Epithelial cell of proximal tubule (primary cell): Measurements from ENCODE around the gene CXCL11. TPM values are rescaled to one million over a fixed set of nuclear protein-coding genes. Genes with fewer than 3 reads are reported as not detected.

ENCODE experiments used
- DNase-seq: peaks from one replicate; pipeline ENCODE4 v3.0.0-alpha.2; 2011; ENCODE audit warnings: low read depth
- H3K4me3 ChIP-seq: 2 replicates; pipeline ENCODE4 v1.5.1; 2011; ENCODE audit warnings: low read depth, mild to moderate bottlenecking, low read length
- total RNA-seq: library from RNA; depleted of rRNA; stranded (reverse); fragments of >200 nt; gene quantifications from 2 replicates; pipeline ENCODE4 v1.2.3, GENCODE V29; 2015
- TF ChIP-seq, protein P1 (sequence below): conservative IDR thresholded peaks from 2 replicates; pipeline ENCODE4 v1.5.1; 2012; ENCODE audit warnings: low read depth, mild to moderate bottlenecking, low read length

The CXCL11 gene
- total RNA-seq, 1 donor from 2014 or later, result 0.06 TPM

DNA sequence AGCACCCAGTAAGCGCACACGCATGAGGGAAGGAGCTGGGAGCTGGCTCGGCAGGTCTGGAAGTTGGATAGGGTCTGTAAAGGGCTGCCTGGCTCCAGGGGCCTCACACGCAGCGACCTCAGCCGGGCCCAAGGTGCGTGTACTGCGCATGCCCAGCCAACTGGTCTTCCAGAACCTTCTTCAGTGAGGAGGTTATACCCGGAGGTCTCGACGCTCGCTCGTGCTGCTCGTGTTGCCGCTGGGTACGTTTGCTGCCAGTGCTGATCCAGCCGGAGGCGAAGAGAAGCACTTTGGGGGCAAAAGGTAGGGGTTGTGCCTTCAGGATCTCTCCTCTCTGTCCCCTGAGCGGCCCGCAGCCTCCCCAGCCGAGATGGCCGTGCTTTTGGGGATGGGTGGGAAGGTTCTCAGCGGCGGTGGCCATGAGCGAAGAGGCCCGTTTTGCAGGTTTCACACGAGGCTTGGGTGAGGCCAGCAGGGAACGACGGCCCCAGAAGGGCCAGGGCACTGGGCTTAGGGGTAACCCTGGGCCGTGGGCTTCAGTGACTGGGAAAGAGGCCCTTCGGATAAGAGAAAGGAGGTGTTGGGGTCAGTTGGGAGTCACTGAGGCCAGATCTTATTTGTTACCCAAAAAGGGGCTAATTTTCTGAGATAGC, 24.7 kb downstream of the CXCL11 start:
- DNase-seq, result no peak
- TF ChIP-seq, protein P1, sequence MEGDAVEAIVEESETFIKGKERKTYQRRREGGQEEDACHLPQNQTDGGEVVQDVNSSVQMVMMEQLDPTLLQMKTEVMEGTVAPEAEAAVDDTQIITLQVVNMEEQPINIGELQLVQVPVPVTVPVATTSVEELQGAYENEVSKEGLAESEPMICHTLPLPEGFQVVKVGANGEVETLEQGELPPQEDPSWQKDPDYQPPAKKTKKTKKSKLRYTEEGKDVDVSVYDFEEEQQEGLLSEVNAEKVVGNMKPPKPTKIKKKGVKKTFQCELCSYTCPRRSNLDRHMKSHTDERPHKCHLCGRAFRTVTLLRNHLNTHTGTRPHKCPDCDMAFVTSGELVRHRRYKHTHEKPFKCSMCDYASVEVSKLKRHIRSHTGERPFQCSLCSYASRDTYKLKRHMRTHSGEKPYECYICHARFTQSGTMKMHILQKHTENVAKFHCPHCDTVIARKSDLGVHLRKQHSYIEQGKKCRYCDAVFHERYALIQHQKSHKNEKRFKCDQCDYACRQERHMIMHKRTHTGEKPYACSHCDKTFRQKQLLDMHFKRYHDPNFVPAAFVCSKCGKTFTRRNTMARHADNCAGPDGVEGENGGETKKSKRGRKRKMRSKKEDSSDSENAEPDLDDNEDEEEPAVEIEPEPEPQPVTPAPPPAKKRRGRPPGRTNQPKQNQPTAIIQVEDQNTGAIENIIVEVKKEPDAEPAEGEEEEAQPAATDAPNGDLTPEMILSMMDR, result no peak
- H3K4me3 ChIP-seq, result no peak overlapping the region

DNA sequence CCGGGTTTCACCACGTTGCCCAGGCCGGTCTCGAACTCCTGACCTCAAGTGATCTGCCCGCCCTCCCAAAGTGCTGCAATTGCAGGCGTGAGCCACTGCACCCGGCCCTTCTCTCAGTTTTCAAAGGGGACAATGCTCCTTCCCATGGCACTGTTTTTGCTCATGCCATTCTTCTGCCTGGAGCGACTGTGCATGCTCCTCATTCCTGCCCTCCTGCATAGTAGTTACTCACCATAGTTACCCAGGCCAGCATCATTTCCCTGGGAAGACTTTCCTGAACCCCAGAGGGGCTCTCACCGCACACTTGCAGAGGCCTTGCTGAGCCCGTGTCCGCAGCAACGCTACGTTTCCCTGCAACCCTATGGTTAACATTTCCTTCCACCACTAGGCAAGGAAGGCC, 25.3 kb downstream of the CXCL11 start:
- DNase-seq, result no peak
- no peak overlapping the region for H3K4me3 ChIP-seq
- TF ChIP-seq, protein P1, result no peak

DNA sequence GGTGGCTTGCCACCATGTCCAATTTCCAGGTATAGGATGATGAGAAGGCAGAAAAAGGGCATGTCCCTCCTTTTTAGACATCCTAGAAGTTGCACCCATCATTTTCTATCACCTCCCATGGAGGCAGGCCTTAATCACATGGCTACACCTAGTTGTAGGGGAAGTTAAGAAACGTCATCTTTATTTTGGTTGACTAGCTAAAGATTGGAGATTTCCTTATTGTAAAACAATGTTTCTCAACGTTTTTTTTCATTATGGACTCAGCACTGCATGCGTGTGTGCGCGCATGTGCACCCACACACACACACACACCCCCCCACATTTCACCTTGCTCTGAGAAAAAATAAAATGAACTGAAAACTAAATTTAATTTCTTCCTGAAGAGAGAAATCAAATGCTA, 26.6 kb downstream of the CXCL11 start:
- TF ChIP-seq, protein P1, result no peak
- no peak for DNase-seq
- no peak overlapping the region for H3K4me3 ChIP-seq

DNA sequence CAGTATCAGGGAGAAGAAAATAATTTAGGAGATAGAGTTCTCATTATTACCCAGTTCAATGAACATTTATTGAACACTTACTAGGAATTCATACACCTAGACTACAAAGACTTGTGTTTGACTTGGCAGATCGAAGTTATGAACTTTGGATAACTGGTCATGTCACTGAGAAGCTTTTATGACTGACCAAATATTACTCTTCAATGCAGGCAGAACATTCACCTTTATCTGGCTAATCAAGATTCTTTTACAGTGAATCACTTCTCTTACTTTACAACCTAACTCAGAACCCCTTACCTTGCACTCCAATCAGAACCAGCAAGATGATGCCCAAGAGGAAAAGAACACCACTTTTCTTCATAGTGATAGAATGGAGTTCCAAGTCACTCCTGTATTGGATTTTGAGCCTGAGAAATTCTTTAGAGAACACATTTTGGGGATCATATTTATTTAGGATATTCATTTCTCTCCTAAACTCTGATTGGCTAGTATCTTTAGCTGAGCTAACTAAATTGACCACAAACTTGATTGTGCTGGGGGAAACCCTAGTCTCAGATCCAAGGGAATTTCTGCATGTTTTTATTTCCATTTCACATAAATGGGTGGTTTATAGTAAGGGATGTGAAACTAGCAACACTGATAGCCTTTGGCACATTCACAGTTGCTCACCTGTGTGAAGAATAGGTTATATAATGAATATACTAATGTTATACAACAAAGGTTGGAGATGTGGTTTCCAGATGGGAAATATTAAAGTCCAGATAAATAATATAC, 28.6 kb downstream of the CXCL11 start, which contains the start of gene CXCL9:
Gene CXCL9 (minus strand): TSS at position 421 of the 774 bp plus-strand sequence. CDS start 60 bp downstream, at position 361.
- H3K4me3 ChIP-seq, result no peak within 1 kb of the TSS
- TF ChIP-seq, protein P1, result no peak
- DNase-seq, result no peak

DNA sequence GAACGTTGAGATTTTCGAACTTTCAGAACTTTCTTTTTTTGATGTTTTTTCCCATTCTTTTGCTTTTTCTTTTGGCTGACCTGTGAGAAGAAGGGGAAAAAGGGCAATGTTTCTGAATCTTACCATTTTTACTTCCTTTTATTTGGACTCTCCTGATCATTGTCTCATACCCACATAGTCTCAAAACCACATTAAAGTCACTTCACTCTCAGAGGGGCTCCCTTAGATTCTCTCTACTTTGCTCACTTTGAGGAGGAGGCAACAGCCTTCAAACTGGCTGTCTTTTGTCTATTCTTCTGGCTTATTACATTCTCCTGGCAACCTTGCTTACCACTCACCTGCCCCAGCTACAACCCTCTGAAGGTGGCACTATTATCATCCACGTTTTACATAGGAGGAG, 32.2 kb downstream of the CXCL11 start:
- no peak overlapping the region for H3K4me3 ChIP-seq
- DNase-seq, result no peak

DNA sequence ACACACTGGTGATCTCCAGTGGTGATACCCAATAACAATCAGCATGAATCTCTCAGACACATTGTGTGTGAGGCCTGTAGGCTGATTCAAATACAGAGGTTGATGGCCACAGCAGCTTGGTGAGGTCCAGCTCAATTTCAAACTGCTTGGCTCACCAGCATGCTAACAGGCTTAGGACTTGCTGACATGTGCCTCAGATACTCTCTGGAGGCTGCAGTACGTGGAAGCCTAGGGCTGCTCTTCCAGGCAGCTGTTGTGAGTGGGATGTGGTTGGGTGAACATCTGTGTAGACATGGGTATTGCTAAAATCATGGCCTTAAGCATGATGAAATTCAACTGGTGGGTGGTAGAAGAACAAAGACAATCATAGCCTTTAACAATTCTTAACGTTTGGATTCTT, 32.8 kb downstream of the CXCL11 start:
- TF ChIP-seq, protein P1, result no peak
- no peak for DNase-seq
- H3K4me3 ChIP-seq, result no peak overlapping the region

More for the DNA sequence above, 32.2 kb downstream of the CXCL11 start:
- TF ChIP-seq, protein P1, result no peak

DNA sequence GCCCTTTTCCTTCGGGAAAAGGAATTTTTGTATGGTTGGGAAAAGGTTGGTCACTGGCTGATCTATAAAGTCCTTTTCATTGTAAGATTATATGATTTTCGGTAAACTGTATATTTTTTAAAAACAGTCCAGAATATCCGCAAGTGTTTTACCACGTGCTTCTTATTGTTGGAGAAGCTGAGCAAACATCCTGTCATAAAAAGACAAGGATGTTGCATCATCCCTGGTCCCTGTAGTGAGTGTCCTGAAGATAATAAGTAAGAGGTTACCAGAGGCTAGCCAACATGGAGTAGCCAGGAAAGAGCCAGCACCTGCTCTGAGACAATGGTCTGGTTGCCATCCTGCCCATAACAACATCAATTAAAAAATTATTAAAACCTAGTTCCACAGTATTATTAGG, 33.7 kb downstream of the CXCL11 start:
- no peak for DNase-seq
- no peak overlapping the region for H3K4me3 ChIP-seq
- TF ChIP-seq, protein P1, result no peak
